Iris pigment epithelial cell (primary cell): ENCODE data around the gene SLC7A14.

ENCODE experiments used
- DNase-seq: peaks from one replicate; pipeline ENCODE4 v3.0.0-alpha.2; 2011; ENCODE audit warnings: low read depth

SLC7A14 gene

GRCh38 chr3:170534227-170534626 is 51.6 kb downstream of the SLC7A14 start:
- no peak for DNase-seq

DNA sequence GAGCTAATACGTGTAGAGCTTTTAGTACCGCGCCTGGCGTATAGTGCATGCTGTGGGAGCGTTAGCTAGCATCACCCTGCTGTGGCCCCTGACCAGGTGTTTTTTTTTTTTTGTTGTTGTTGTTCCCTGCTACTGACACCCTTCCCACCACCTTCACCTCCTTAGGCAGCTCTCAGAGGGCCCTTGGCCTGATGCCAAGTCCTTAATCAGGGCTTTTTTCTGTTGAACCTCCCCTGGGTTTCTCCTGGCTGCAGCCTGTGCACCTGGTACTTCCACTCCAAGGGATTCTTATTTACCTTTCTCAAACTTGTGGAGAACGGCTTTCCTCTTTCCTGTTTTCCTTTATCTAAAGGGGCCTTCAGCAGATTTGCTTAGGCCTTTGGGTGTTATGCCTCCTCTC is 53.3 kb downstream of the SLC7A14 start:
- no peak for DNase-seq

- no peak for DNase-seq
Measured at GRCh38 chr3:170531657-170532335, 54.1 kb downstream of the SLC7A14 start.

- no peak for DNase-seq
Measured at GRCh38 chr3:170531054-170531453, 54.8 kb downstream of the SLC7A14 start.

- DNase-seq: no peak
Measured at GRCh38 chr3:170529912-170530311, 56.0 kb downstream of the SLC7A14 start.

GRCh38 chr3:170529346-170529745 is 56.5 kb downstream of the SLC7A14 start:
- no peak for DNase-seq

DNA sequence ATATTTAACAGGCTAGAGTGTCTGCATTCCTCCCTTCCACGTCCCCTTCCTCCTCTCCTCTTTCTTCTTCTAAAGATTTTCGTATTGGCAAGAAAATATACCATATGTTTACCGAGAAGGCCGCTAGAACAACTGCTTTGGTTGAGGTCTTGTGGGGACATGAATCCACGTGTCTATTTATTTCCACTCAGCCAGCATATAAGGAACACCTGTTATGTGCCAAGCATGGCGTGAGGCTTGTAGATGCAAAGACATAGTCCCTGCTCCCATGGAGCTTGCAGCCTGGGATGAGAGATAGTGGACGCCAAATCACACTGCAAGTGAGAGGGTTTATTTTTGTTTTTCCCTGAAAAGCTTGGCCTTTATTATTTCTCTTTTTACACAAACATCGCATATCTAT is 57.1 kb downstream of the SLC7A14 start:
- no peak for DNase-seq

GRCh38 chr3:170524073-170524472 is 61.8 kb downstream of the SLC7A14 start:
- DNase-seq: peak; percentile 16

DNA sequence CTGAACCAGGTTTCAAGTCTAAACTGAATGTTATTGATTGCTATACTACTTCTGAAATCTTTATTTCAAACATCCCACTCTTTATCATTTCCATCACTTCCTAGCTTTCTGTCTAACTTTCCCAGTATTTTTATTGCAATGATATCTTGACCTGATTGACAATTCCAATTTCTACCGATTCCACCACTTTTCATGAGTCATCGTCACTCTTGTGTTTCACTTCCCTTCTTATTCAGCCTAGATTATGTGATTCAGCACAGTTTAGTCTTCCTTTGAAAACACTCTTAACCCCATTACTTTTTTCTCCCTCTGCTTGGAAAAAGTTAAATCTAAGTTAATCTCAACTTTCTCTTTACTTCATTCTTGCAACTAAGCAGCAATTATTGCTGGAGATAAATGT is 62.6 kb downstream of the SLC7A14 start:
- DNase-seq: peak; percentile 69

- DNase-seq: peak; percentile 13
Measured at GRCh38 chr3:170522201-170522600, 63.7 kb downstream of the SLC7A14 start.

DNA sequence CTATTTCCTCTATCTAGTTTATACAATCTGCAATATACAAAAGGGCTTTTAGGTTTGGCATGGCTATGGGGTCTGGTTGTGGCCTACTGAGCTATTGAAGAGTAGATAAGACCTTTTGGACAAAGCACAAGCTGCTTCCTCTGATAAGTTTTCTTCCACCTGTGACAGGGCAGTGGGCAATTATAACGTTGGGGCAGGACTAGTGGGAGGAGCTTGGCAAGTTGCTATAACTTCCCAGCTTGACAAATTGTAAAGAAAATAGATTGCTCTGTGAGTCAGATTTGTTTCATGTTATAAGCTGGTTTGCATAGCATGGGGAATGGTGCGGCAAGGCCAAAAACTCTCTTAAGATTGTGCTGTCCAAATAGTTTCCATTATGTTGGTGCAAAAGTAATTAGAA is 64.9 kb downstream of the SLC7A14 start:
- DNase-seq: no peak

DNA sequence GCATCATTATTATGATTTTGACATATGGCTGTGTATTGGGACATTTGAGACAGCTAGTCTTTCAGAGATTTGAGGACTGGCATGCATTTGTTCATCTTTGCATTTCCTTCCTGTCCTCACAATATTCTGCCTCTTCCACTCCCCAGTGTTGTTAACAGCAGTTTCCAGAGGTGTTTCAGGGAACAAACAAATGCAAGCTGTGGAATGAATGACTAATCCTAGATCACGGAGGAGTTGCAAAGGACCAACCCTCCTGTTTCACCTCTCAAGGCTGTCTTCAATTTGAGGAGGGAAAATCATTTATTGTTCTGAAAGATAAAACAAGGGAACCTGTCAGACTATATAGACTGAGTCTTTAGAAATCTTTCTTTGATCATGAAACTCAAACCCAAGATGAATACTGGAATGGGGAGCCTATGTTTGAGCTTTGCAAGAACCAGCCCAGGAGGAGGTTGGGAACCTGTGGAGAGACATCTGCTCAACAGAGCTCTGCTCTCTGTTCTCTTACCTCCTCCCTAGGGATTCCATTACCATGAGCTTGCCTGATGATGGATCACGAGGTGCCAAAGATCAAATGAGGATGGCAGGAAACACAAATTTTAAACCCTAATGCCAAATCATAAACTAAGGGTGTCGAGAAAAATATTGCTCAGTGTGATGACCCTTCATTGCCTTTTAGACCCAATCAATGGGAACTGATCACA is 68.5 kb downstream of the SLC7A14 start:
- DNase-seq: peak; percentile 24

DNA sequence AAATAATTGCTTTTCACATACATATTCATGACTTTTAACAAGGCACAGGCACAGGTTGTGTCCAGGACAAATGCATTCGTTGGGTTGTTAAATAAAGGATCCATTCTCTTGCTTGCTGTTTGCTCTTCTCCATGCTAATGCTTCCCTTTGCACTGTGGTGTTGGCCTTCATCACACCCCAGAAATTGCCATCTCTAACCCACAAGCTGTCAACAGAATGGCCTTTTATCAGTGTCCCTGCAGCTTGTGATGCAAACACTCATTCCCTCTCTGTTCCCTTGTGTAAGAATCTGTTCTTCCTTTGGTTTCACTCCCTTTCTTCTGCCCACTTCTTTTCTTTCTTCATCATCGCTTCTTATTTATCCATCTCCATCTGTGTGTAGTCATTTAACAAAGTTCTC is 72.2 kb downstream of the SLC7A14 start:
- no peak for DNase-seq

GRCh38 chr3:170511371-170511770 is 74.5 kb downstream of the SLC7A14 start:
- DNase-seq: no peak

- DNase-seq: no peak
Measured at GRCh38 chr3:170508839-170509238, 77.0 kb downstream of the SLC7A14 start.

GRCh38 chr3:170508291-170508690 is 77.6 kb downstream of the SLC7A14 start:
- no peak for DNase-seq

- DNase-seq: no peak
Measured at GRCh38 chr3:170507063-170507462, 78.8 kb downstream of the SLC7A14 start.

DNA sequence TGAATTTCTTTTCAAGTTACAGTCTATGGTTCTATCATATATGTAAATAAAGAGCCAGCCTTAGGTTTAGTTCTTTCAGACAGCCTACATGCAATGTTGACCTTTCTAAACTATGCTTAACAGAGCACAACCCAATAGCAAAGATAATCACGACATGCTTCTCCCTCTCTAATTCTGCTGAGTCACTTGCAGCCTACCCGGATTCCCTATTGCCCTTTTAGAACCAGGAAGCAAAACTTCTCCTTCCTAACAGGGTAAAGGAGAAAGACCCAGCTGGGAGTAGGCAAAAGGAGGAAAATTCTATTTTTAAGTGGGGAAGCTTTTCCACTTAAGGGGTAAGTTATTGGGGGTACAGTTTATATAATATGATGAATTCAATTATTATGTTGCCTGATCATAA is 79.3 kb downstream of the SLC7A14 start:
- peak; percentile 73 for DNase-seq

DNA sequence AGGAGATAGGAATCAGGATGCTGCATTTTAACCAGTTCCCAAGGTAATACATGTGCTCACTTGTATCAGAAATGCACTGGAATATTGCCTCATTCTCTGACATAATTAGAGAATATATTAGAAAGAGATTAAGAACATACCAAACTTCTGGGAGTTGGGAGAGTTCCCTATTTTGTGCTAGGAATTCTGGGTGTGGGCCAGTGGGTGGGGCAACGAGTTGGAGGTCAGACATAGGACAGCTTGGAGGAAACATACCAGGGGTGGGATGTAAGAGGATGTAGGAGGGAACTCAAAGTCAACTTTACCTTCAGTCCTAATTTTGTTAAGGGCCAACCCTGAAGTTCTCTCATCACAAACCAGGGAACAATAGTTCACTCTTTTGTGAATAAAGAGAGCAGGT is 83.6 kb downstream of the SLC7A14 start:
- no peak for DNase-seq

DNA sequence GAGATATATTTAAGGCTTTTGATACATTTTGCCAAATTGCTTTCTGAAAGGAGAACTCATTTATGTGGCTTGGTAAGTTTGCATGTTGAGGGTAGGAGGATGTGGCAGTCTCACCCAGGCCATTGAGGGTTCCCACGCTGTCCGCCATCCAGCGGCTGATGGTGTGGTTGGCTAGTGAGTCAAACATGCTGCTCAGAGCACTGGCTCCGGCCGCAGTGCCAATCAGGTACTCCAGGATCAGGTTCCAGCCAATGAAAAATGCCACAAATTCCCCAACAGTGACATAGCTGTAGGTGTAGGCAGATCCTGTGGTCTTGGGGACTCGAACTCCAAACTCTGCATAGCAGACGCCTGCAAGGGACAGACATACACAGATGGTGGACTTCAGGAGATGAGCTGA is 84.9 kb downstream of the SLC7A14 start:
- no peak for DNase-seq

- no peak for DNase-seq
Measured at GRCh38 chr3:170500462-170500861, 85.4 kb downstream of the SLC7A14 start.

DNA sequence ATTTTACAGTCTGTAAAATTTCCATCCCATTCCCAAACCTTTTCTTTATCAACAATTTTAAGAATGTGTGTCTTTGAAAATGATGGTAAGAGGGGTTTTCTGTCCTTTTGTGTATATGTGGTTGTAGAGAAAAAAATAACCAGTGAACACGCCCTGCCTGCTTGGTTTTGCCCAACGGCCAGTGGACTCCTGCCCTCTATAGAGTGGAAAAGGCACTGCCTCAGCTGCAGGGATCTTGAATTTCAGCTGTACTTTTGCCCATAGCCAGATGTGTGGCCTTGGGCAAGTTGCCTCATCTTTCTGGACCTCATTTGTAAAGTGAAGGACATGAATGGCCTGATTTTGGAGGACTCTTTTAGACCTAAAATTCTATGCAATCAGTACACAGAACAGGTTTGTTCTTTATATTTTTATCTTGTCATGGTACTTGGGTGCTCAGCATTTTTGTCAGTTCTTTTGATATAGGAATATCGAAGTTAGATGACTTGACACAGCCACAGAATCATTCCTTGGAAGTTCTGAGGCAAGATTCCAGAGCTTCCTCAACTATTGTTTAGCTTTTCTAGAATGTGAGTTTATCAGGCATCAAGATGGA is 86.2 kb downstream of the SLC7A14 start:
- peak; percentile 78 for DNase-seq
